Neural crest cell (in vitro differentiated cells): ENCODE measurements around the gene ZNF574. TPM values are rescaled to one million over a fixed set of nuclear protein-coding genes. Genes with fewer than 3 reads are reported as not detected.

Experiments
- DNase-seq: peaks from one replicate; pipeline ENCODE4 v3.0.0; 2021; ENCODE audit warnings: low read depth, mixed read lengths, low spot score
- H3K27ac Mint-ChIP-seq: one replicate; pipeline ENCODE4 v1.8.0; 2021; ENCODE audit warnings: mild to moderate bottlenecking, mixed read lengths; ENCODE audit not compliant: unreplicated experiment
- H3K27me3 Mint-ChIP-seq: 2 replicates; pipeline ENCODE4 v1.8.0; 2021; ENCODE audit warnings: low read depth, mild to moderate bottlenecking, mixed read lengths
- H3K36me3 Mint-ChIP-seq: 2 replicates; pipeline ENCODE4 v1.8.0; 2021; ENCODE audit warnings: low read depth, mild to moderate bottlenecking, mixed read lengths
- H3K4me1 Mint-ChIP-seq: 2 replicates; pipeline ENCODE4 v1.8.0; 2021; ENCODE audit warnings: mixed read lengths
- H3K4me3 Mint-ChIP-seq: one replicate; pipeline ENCODE4 v1.8.0; 2021; ENCODE audit warnings: mild to moderate bottlenecking, mixed read lengths
- H3K9me3 Mint-ChIP-seq: 2 replicates; pipeline ENCODE4 v1.8.0; 2021; ENCODE audit warnings: mixed read lengths
- CTCF ChIP-seq: fragments of 200-600 bp; sonication (generic); conservative IDR thresholded peaks from 2 replicates; pipeline ENCODE4 v1.5.0; 2021; ENCODE audit warnings: antibody characterized with exemption, mild to moderate bottlenecking
- total RNA-seq: library from RNA; stranded (reverse); gene quantifications from 2 replicates; pipeline ENCODE4 v1.2.1, GENCODE V29; 2021

The ZNF574 gene
- total RNA-seq, 1 donor from 2014 or later = 26.0 TPM

GRCh38 chr19:42065051-42065450 lies 10.9 kb upstream of the ZNF574 start:
- no peaks in the 10 kb centered on the region for H3K36me3 Mint-ChIP-seq
- no peaks in the 10 kb centered on the region for H3K27me3 Mint-ChIP-seq
- no peak for TF ChIP-seq CTCF
- no peaks in the 10 kb centered on the region for H3K4me1 Mint-ChIP-seq
- H3K4me3 Mint-ChIP-seq = no peak overlapping the region
- H3K9me3 Mint-ChIP-seq = no peaks in the 10 kb centered on the region
- no peak for DNase-seq
- H3K27ac Mint-ChIP-seq = no peak overlapping the region

GRCh38 chr19:42065511-42065910 lies 10.5 kb upstream of the ZNF574 start:
- TF ChIP-seq CTCF = no peak
- no peak overlapping the region for H3K27ac Mint-ChIP-seq
- DNase-seq = no peak
- no peaks in the 10 kb centered on the region for H3K9me3 Mint-ChIP-seq
- H3K27me3 Mint-ChIP-seq = peaks cover 3% of the 10 kb centered on the region
- no peaks in the 10 kb centered on the region for H3K36me3 Mint-ChIP-seq
- H3K4me1 Mint-ChIP-seq = peaks cover 3% of the 10 kb centered on the region
- H3K4me3 Mint-ChIP-seq = no peak overlapping the region

- H3K4me3 Mint-ChIP-seq = no peak overlapping the region
- H3K27ac Mint-ChIP-seq = no peak overlapping the region
- peaks cover 10% of the 10 kb centered on the region for H3K27me3 Mint-ChIP-seq
- no peak for DNase-seq
- peaks cover 7% of the 10 kb centered on the region for H3K4me1 Mint-ChIP-seq
- H3K9me3 Mint-ChIP-seq = no peaks in the 10 kb centered on the region
- no peak for TF ChIP-seq CTCF
- H3K36me3 Mint-ChIP-seq = no peaks in the 10 kb centered on the region
These were observed 9.8 kb upstream of the ZNF574 start for GRCh38 chr19:42066075-42066754.

- Mint-ChIP-seq H3K36me3 (no peaks in the 10 kb centered on the region), H3K9me3 (no peaks in the 10 kb centered on the region), H3K4me3 (no peak overlapping the region), H3K4me1 (peaks cover 7% of the 10 kb centered on the region), H3K27me3 (peaks cover 16% of the 10 kb centered on the region), H3K27ac (no peak overlapping the region)
- no peak for DNase-seq
- TF ChIP-seq CTCF = no peak
These were observed 8.6 kb upstream of the ZNF574 start for GRCh38 chr19:42067315-42067888.

- no peak overlapping the region for H3K4me3 Mint-ChIP-seq
- H3K27ac Mint-ChIP-seq = no peak overlapping the region
These were observed 7.6 kb upstream of the ZNF574 start for GRCh38 chr19:42068361-42068755.

More at GRCh38 chr19:42068361-42068755, 7.6 kb upstream of the ZNF574 start:
- Mint-ChIP-seq H3K27me3 (peaks cover 16% of the 10 kb centered on the region), H3K4me1 (peaks cover 7% of the 10 kb centered on the region), H3K9me3 (no peaks in the 10 kb centered on the region), H3K36me3 (no peaks in the 10 kb centered on the region)
- no peak for TF ChIP-seq CTCF
- DNase-seq = no peak
